ENCODE measurements around the gene SLC14A1.
"Not testable (repeated sequence)": the region's sequence is repeated elsewhere in the genome, so short reads cannot be mapped to it uniquely, and the experiment has no call there.

SLC14A1 gene

GRCh38 chr18:45753286-45753685, 29.3 kb downstream of the SLC14A1 start:
- Histone ChIP-seq H3F3A (ENCODE audit: insufficient read depth, low read length) (no peaks in the 10 kb centered on the region), H3K9ac (ENCODE audit: low read length) (no peak overlapping the region), H3K4me1 (ENCODE audit: low read length) (no peaks in the 10 kb centered on the region), H2AFZ (ENCODE audit: low read length) (no peak overlapping the region), H3K27ac (ENCODE audit: low read length) (no peak overlapping the region), H3K9me3 (replicated peaks; ENCODE audit: insufficient read depth, low read length) (no peaks in the 10 kb centered on the region), H3K4me2 (ENCODE audit: low read depth, low read length) (no peak overlapping the region), H3K27me3 (replicated peaks; ENCODE audit: insufficient read depth, low read length) (no peaks in the 10 kb centered on the region), H3K9me2 (replicated peaks; ENCODE audit: insufficient read depth, low read length) (no peaks in the 10 kb centered on the region), H3K4me3 (ENCODE audit: low read length) (no peak overlapping the region), H3K36me3 (replicated peaks; ENCODE audit: insufficient read depth, low read length) (no peaks in the 10 kb centered on the region), H3K79me2 (ENCODE audit: low read length) (no peaks in the 10 kb centered on the region), H4K20me1 (ENCODE audit: insufficient read depth, low read length) (no peaks in the 10 kb centered on the region)
- no peak for TF ChIP-seq EZH2phosphoT487 (IDR thresholded peaks at IDR 0.05; ENCODE audit: low read length)
- TF ChIP-seq CTCF (IDR thresholded peaks at IDR 0.05; ENCODE audit: low read length): no peak
- no peak for TF ChIP-seq EZH2 (optimal IDR thresholded peaks at IDR 0.05; ENCODE audit: low read depth, low read length)
- DNase-seq: no peak

- no peak for DNase-seq
- Histone ChIP-seq H3K9me2 (replicated peaks; ENCODE audit: insufficient read depth, low read length) (no peaks in the 10 kb centered on the region), H3F3A (ENCODE audit: insufficient read depth, low read length) (no peaks in the 10 kb centered on the region), H3K9me3 (replicated peaks; ENCODE audit: insufficient read depth, low read length) (no peaks in the 10 kb centered on the region), H3K4me1 (ENCODE audit: low read length) (no peaks in the 10 kb centered on the region), H3K36me3 (replicated peaks; ENCODE audit: insufficient read depth, low read length) (no peaks in the 10 kb centered on the region), H3K9ac (ENCODE audit: low read length) (no peak overlapping the region), H3K79me2 (ENCODE audit: low read length) (no peaks in the 10 kb centered on the region), H3K27me3 (replicated peaks; ENCODE audit: insufficient read depth, low read length) (no peaks in the 10 kb centered on the region), H3K4me3 (ENCODE audit: low read length) (no peak overlapping the region), H3K27ac (ENCODE audit: low read length) (no peak overlapping the region), H3K4me2 (ENCODE audit: low read depth, low read length) (no peak overlapping the region), H2AFZ (ENCODE audit: low read length) (no peak overlapping the region), H4K20me1 (ENCODE audit: insufficient read depth, low read length) (no peaks in the 10 kb centered on the region)
- TF ChIP-seq EZH2phosphoT487 (IDR thresholded peaks at IDR 0.05; ENCODE audit: low read length) (no peak), CTCF (IDR thresholded peaks at IDR 0.05; ENCODE audit: low read length) (no peak), EZH2 (optimal IDR thresholded peaks at IDR 0.05; ENCODE audit: low read depth, low read length) (no peak)
Observed at GRCh38 chr18:45755934-45756333, 32.0 kb downstream of the SLC14A1 start.

GRCh38 chr18:45757005-45757404, 33.0 kb downstream of the SLC14A1 start:
- H3K4me3 ChIP-seq (ENCODE audit: low read length): no peak overlapping the region

GRCh38 chr18:45757644-45758043, 33.7 kb downstream of the SLC14A1 start:
- H3K79me2 ChIP-seq (ENCODE audit: low read length); H4K20me1 ChIP-seq (ENCODE audit: insufficient read depth, low read length); H3F3A ChIP-seq (ENCODE audit: insufficient read depth, low read length); H3K27me3 ChIP-seq (replicated peaks; ENCODE audit: insufficient read depth, low read length); H2AFZ ChIP-seq (ENCODE audit: low read length); DNase-seq; H3K4me3 ChIP-seq (ENCODE audit: low read length); H3K9me2 ChIP-seq (replicated peaks; ENCODE audit: insufficient read depth, low read length); H3K9ac ChIP-seq (ENCODE audit: low read length); H3K4me2 ChIP-seq (ENCODE audit: low read depth, low read length); H3K9me3 ChIP-seq (replicated peaks; ENCODE audit: insufficient read depth, low read length); H3K4me1 ChIP-seq (ENCODE audit: low read length); H3K27ac ChIP-seq (ENCODE audit: low read length); H3K36me3 ChIP-seq (replicated peaks; ENCODE audit: insufficient read depth, low read length): not testable (repeated sequence)

More at GRCh38 chr18:45757005-45757404, 33.0 kb downstream of the SLC14A1 start:
- H3K9me2 ChIP-seq (replicated peaks; ENCODE audit: insufficient read depth, low read length): no peaks in the 10 kb centered on the region
- no peaks in the 10 kb centered on the region for H3K9me3 ChIP-seq (replicated peaks; ENCODE audit: insufficient read depth, low read length)
- H4K20me1 ChIP-seq (ENCODE audit: insufficient read depth, low read length): no peaks in the 10 kb centered on the region
- H3K4me2 ChIP-seq (ENCODE audit: low read depth, low read length): no peak overlapping the region
- H3K27ac ChIP-seq (ENCODE audit: low read length): no peak overlapping the region
- H2AFZ ChIP-seq (ENCODE audit: low read length): no peak overlapping the region
- DNase-seq: no peak
- no peaks in the 10 kb centered on the region for H3K4me1 ChIP-seq (ENCODE audit: low read length)
- H3K79me2 ChIP-seq (ENCODE audit: low read length): no peaks in the 10 kb centered on the region
- H3K9ac ChIP-seq (ENCODE audit: low read length): no peak overlapping the region
- H3F3A ChIP-seq (ENCODE audit: insufficient read depth, low read length): no peaks in the 10 kb centered on the region
- H3K36me3 ChIP-seq (replicated peaks; ENCODE audit: insufficient read depth, low read length): no peaks in the 10 kb centered on the region
- H3K27me3 ChIP-seq (replicated peaks; ENCODE audit: insufficient read depth, low read length): no peaks in the 10 kb centered on the region
- TF ChIP-seq EZH2 (optimal IDR thresholded peaks at IDR 0.05; ENCODE audit: low read depth, low read length) (no peak), EZH2phosphoT487 (IDR thresholded peaks at IDR 0.05; ENCODE audit: low read length) (no peak), CTCF (IDR thresholded peaks at IDR 0.05; ENCODE audit: low read length) (no peak)
